ENCODE results near the gene CELA2A.

The CELA2A gene

GRCh38 chr1:15436881-15437442, 19.6 kb upstream of the CELA2A start:
- no peak for DNase-seq

GRCh38 chr1:15439325-15439724, 17.2 kb upstream of the CELA2A start:
- intact Hi-C loops (cut with DNase I; ENCODE audit: low total_unique reads) = no loop called here
- no peaks in the 10 kb centered on the region for H3K27me3 ChIP-seq
- no peak for DNase-seq
- H3K27ac ChIP-seq = no peak overlapping the region
- H3K4me3 ChIP-seq = no peak overlapping the region
- no peaks in the 10 kb centered on the region for H3K36me3 ChIP-seq
- no peaks in the 10 kb centered on the region for H3K9me3 ChIP-seq
- TF ChIP-seq CTCF (IDR thresholded peaks at IDR 0.05) = no peak
- H3K4me1 ChIP-seq = no peaks in the 10 kb centered on the region

More at GRCh38 chr1:15436881-15437442, 19.6 kb upstream of the CELA2A start:
- H3K9me3 ChIP-seq = no peaks in the 10 kb centered on the region
- intact Hi-C loops (cut with DNase I; ENCODE audit: low total_unique reads) = no loop called here
- H3K4me3 ChIP-seq = no peak overlapping the region
- no peak for TF ChIP-seq CTCF (IDR thresholded peaks at IDR 0.05)
- no peaks in the 10 kb centered on the region for H3K27me3 ChIP-seq
- no peaks in the 10 kb centered on the region for H3K36me3 ChIP-seq
- H3K27ac ChIP-seq = no peak overlapping the region
- no peaks in the 10 kb centered on the region for H3K4me1 ChIP-seq

GRCh38 chr1:15440357-15440756, 16.2 kb upstream of the CELA2A start:
- no peaks in the 10 kb centered on the region for H3K4me1 ChIP-seq
- no peak for DNase-seq
- TF ChIP-seq CTCF (IDR thresholded peaks at IDR 0.05) = no peak
- no peaks in the 10 kb centered on the region for H3K36me3 ChIP-seq
- no peak overlapping the region for H3K4me3 ChIP-seq
- no peaks in the 10 kb centered on the region for H3K9me3 ChIP-seq
- intact Hi-C loops (cut with DNase I; ENCODE audit: low total_unique reads) = no loop called here
- no peak overlapping the region for H3K27ac ChIP-seq
- no peaks in the 10 kb centered on the region for H3K27me3 ChIP-seq

GRCh38 chr1:15441247-15441646, 15.3 kb upstream of the CELA2A start:
- Histone ChIP-seq H3K4me1 (no peaks in the 10 kb centered on the region), H3K9me3 (no peaks in the 10 kb centered on the region), H3K27ac (no peak overlapping the region), H3K36me3 (no peaks in the 10 kb centered on the region), H3K27me3 (peaks cover 0 to 5% of the 10 kb centered on the region in 2 donors), H3K4me3 (no peak overlapping the region)
- intact Hi-C loops (cut with DNase I; ENCODE audit: low total_unique reads) = no loop called here
- DNase-seq = no peak
- no peak for TF ChIP-seq CTCF (IDR thresholded peaks at IDR 0.05)

- Histone ChIP-seq H3K4me3 (no peak overlapping the region), H3K9me3 (no peaks in the 10 kb centered on the region), H3K36me3 (no peaks in the 10 kb centered on the region), H3K27me3 (peaks cover 0 to 13% of the 10 kb centered on the region in 2 donors), H3K4me1 (no peaks in the 10 kb centered on the region), H3K27ac (no peak overlapping the region)
- no peak for DNase-seq
- intact Hi-C loops (cut with DNase I; ENCODE audit: low total_unique reads) = no loop called here
- no peak for TF ChIP-seq CTCF (IDR thresholded peaks at IDR 0.05)
These were observed 14.4 kb upstream of the CELA2A start for GRCh38 chr1:15442119-15442518.

- intact Hi-C loops (cut with DNase I; ENCODE audit: low total_unique reads) = no loop called here
- H3K36me3 ChIP-seq = no peaks in the 10 kb centered on the region
- H3K4me3 ChIP-seq = no peak overlapping the region
- no peaks in the 10 kb centered on the region for H3K4me1 ChIP-seq
- peaks cover 0 to 20% of the 10 kb centered on the region in 2 donors for H3K27me3 ChIP-seq
- no peak overlapping the region for H3K27ac ChIP-seq
- DNase-seq = no peak
- no peaks in the 10 kb centered on the region for H3K9me3 ChIP-seq
- no peak for TF ChIP-seq CTCF (IDR thresholded peaks at IDR 0.05)
These were observed 13.8 kb upstream of the CELA2A start for GRCh38 chr1:15442759-15443158.

Data from tibial artery (tissue), 4 donors.